GM19043 (cell line): ENCODE data around the gene E2F4.

Experiments
- ATAC-seq: cut with Tn5 transposase; IDR thresholded peaks from one replicate; pipeline ENCODE4 v1.9.1; 2021; ENCODE audit warnings: low read depth; ENCODE audit not compliant: unreplicated experiment

The E2F4 gene

GRCh38 chr16:67173323-67173722 is 18.6 kb upstream of the E2F4 start:
- ATAC-seq: no peak

- ATAC-seq: peak; percentile 40
Observed at GRCh38 chr16:67173808-67174705, 17.9 kb upstream of the E2F4 start.

- ATAC-seq: no peak
Observed at GRCh38 chr16:67174706-67175231, 17.2 kb upstream of the E2F4 start.

GRCh38 chr16:67176662-67177061 is 15.3 kb upstream of the E2F4 start:
- ATAC-seq: no peak

- no peak for ATAC-seq
Observed at GRCh38 chr16:67177743-67178699, 13.9 kb upstream of the E2F4 start.

- no peak for ATAC-seq
Observed at GRCh38 chr16:67179421-67180080, 12.4 kb upstream of the E2F4 start.

GRCh38 chr16:67180166-67180565 is 11.8 kb upstream of the E2F4 start:
- no peak for ATAC-seq

- no peak for ATAC-seq
Observed at GRCh38 chr16:67181346-67181745, 10.6 kb upstream of the E2F4 start.

- ATAC-seq: no peak
Observed at GRCh38 chr16:67182288-67182687, 9.7 kb upstream of the E2F4 start.

GRCh38 chr16:67183284-67183626 is 8.7 kb upstream of the E2F4 start:
- ATAC-seq: no peak

- ATAC-seq: peak; percentile 93
Observed at GRCh38 chr16:67183627-67184452, 8.1 kb upstream of the E2F4 start, which contains the start of gene MATCAP1. Gene MATCAP1, minus strand, starts transcription at chr16:67183963. Its CDS starts 3,353 bp downstream, at chr16:67180610.

GRCh38 chr16:67184453-67184994 is 7.4 kb upstream of the E2F4 start:
- no peak for ATAC-seq

- no peak for ATAC-seq
Observed at GRCh38 chr16:67184995-67185650, 6.8 kb upstream of the E2F4 start.

- ATAC-seq: no peak
Observed at GRCh38 chr16:67185651-67186134, 6.3 kb upstream of the E2F4 start.

- ATAC-seq: no peak
Observed at GRCh38 chr16:67186550-67186950, 5.4 kb upstream of the E2F4 start.

GRCh38 chr16:67187175-67187890 is 4.6 kb upstream of the E2F4 start:
- ATAC-seq: no peak

GRCh38 chr16:67188323-67188722 is 3.6 kb upstream of the E2F4 start:
- no peak for ATAC-seq

- ATAC-seq: no peak
Observed at GRCh38 chr16:67188798-67189197, 3.2 kb upstream of the E2F4 start.
